HAP-1 (cell line): ENCODE results near the gene RND3.

ENCODE experiments used
- DNase-seq, 2 experiments: peaks; one replicate each; pipeline ENCODE4 v3.0.0-alpha.2; 2016 to 2020; ENCODE audit warnings: low spot score in 2 of 2
- H3K27me3 ChIP-seq: fragments of 250-450 bp; sonication (Bioruptor Pico); 2 replicates; pipeline ENCODE4 v1.5.1; 2020; ENCODE audit warnings: low read depth, mild to moderate bottlenecking, moderate library complexity
- H3K36me3 ChIP-seq: fragments of 250-450 bp; sonication (Bioruptor Pico); replicated peaks from 2 replicates; pipeline ENCODE4 v1.5.1; 2020; ENCODE audit warnings: mild to moderate bottlenecking
- H3K4me1 ChIP-seq: fragments of 250-450 bp; sonication (Bioruptor Pico); 2 replicates; pipeline ENCODE4 v1.5.1; 2020; ENCODE audit warnings: mild to moderate bottlenecking
- H3K4me3 ChIP-seq: fragments of 250-450 bp; sonication (Bioruptor Pico); 2 replicates; pipeline ENCODE4 v1.5.1; 2020; ENCODE audit warnings: mild to moderate bottlenecking, moderate library complexity
- H3K9me3 ChIP-seq: fragments of 250-450 bp; sonication (Bioruptor Pico); 2 replicates; pipeline ENCODE4 v1.5.1; 2020; ENCODE audit warnings: mild to moderate bottlenecking, moderate library complexity
- in situ Hi-C: fragments of 300-500 bp; cut with MboI; formaldehyde crosslinking; loops from 3 replicates; pipeline ENCODE4 v1.14.3; 2020; ENCODE audit warnings: low sequenced_read_pairs, inconsistent platforms, mixed read lengths

RND3 gene, protein sequence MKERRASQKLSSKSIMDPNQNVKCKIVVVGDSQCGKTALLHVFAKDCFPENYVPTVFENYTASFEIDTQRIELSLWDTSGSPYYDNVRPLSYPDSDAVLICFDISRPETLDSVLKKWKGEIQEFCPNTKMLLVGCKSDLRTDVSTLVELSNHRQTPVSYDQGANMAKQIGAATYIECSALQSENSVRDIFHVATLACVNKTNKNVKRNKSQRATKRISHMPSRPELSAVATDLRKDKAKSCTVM

DNA sequence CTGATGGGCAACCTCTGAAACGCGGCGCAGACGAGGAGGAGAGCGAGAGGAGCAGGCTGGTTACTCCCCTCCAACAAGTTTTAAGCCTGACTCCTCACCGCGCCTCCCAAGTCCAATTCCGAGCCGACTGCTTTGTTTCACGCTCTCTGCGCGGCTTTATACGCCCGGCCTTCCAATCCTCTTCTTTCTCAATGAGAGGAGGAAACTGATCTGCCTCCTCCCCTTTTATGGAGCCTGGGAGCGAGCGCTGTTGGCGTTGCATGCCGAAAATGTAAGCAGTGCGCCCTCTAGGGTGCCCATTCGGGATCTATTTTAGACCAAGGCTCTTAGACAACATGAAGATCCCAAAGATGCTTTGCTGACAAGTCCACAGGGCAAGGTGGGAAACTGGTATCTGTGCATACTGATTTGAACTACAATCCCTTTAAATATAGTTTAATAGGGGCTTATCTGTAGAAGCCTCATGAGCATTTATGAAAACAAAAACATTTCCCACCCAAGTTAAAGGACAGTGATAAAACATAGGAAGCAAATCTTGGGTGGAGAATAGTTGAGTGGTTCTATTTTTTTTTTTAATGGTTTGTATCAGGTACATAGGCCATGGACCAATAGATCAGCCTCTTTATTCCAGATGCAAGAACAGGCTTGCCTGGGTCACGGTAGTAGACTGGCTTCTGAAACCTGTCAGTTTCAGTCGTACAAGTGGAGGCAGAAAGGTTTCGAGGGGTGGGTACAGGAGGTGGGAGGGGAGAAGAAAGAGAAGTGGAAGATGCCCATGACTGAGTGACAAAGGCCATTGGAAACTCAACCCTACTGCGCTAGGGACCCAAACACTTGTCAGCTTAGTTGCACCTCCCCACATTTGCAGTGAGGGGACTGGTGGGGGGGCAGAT is at the start of gene RND3:
Gene RND3 (minus strand): TSS at position 131 of the 893 bp plus-strand sequence. CDS start 250 bp downstream, outside the sequence.
- no peaks in the 10 kb centered on the region for H3K36me3 ChIP-seq
- H3K4me3 ChIP-seq = peak within 1 kb of the TSS; percentile 20
- H3K9me3 ChIP-seq = no peaks in the 10 kb centered on the region

DNA sequence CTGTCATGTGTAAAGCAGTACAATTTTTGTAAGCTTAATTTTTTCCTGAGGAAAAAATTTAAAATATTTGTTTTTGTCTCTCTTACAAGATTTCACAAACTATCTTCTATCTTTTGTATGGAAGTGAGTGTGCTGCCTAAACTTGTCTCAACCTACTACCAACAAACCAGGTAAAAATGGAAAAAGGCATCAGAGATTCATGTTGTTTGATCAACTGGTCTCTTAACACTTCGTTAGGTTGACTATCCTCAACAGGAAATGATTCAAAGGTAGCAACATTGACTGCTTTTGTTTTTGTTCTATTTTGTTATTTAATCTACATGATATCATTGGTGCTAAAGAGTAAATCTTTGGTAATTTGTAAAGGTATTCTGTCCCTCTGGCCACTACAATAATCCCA is 47.7 kb upstream of the RND3 start:
- H3K4me3 ChIP-seq = no peak overlapping the region
- no peak for DNase-seq
- in situ Hi-C loops = no loop called here
- no peaks in the 10 kb centered on the region for H3K27me3 ChIP-seq
- no peaks in the 10 kb centered on the region for H3K4me1 ChIP-seq
- H3K36me3 ChIP-seq = no peaks in the 10 kb centered on the region
- no peaks in the 10 kb centered on the region for H3K9me3 ChIP-seq

More for the DNA sequence above, at the start of gene RND3:
- in situ Hi-C loops = loop anchor here (10.0 kb wide), 1 partner anchor 883 kb away; no protein-coding TSS in a partner anchor
- Histone ChIP-seq H3K4me1 (peaks cover 13% of the 10 kb centered on the region), H3K27me3 (no peaks in the 10 kb centered on the region)
- peak; percentile 95 to 96 for DNase-seq

DNA sequence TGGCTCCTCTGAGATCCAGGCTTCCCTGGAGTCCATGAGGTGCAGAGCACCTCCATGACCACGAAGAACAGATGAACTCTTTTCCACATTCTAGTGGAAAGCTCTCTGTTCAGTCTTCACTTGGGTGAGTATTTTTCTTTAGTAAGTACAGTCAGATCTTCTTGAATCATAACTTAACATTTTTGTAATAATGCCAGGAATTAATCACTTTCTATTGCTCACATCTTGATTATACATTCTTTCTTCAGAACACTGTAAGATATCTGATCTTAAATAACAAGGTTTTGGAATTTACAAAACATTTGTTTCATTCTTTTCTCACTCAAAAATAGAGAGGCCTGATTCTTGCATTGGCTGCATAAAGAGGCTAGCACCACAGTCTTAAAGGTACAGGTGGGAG is 45.4 kb upstream of the RND3 start:
- H3K36me3 ChIP-seq = no peaks in the 10 kb centered on the region
- no peak overlapping the region for H3K4me3 ChIP-seq
- H3K27me3 ChIP-seq = no peaks in the 10 kb centered on the region
- H3K4me1 ChIP-seq = peaks cover 14% of the 10 kb centered on the region
- no peak for DNase-seq
- in situ Hi-C loops = no loop called here
- no peaks in the 10 kb centered on the region for H3K9me3 ChIP-seq

DNA sequence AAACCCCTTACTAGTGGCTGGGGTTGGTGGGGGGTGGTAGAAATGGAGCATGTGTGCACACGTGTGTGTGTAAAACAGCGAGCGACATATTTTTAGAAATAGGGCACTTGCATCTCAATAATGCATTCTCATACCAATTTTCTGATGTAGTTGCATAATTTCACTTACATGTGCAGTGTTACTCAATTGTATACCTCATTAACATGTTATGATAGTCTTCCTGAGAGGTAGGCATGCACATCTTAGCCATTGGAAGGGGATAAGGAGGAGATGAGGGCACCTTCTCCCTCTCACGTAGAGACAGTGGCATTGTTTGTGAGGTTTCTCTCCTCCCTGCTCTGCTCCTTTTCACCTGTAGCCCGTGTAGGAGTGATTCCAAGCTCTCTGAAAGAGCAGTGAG is 44.6 kb upstream of the RND3 start:
- in situ Hi-C loops = no loop called here
- H3K4me1 ChIP-seq = peaks cover 14% of the 10 kb centered on the region

DNA sequence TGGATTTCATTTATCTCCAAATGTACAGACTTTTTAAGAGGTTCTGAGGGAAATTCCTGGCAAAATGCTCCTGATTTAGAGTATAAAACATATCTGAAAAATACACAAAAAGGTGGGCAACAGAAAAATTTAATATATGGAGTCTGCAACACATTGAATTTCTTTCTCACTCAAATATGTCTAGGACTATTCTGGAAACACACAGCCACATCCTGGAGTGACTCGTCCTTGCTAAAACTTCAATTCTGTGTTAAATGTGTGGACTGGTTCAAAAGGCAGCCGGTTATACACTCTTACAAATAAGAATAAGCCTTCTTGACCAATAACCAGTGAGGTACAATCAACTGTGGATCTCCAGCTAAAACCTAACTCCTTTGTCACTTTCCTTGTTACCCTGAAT is 44.1 kb upstream of the RND3 start:
- in situ Hi-C loops = no loop called here
- Histone ChIP-seq H3K4me3 (no peak overlapping the region), H3K9me3 (no peaks in the 10 kb centered on the region), H3K27me3 (no peaks in the 10 kb centered on the region), H3K4me1 (peaks cover 14% of the 10 kb centered on the region), H3K36me3 (no peaks in the 10 kb centered on the region)
- no peak for DNase-seq

More for the DNA sequence above, 44.6 kb upstream of the RND3 start:
- no peaks in the 10 kb centered on the region for H3K9me3 ChIP-seq
- no peak overlapping the region for H3K4me3 ChIP-seq
- no peaks in the 10 kb centered on the region for H3K36me3 ChIP-seq
- H3K27me3 ChIP-seq = no peaks in the 10 kb centered on the region
- no peak for DNase-seq

DNA sequence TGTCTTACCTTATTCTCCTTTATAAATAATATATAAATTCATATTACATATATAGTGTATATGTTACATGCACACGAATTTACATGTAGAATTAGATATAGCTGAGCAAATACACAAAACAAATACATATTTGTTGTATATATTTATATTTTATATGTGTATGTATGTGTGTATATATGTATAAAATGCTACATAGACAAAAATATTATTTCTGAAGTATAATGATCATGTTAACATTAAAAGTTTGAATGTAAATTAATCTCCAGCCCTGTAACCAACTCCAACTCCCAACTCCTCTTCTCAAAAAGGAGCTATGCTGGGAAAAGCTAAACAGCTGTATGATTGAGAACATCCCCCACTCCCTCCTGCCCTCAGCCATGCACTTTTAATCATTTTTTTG is 42.7 kb upstream of the RND3 start:
- no peaks in the 10 kb centered on the region for H3K9me3 ChIP-seq
- DNase-seq = no peak
- in situ Hi-C loops = no loop called here
- no peaks in the 10 kb centered on the region for H3K36me3 ChIP-seq
- H3K4me3 ChIP-seq = no peak overlapping the region
- peaks cover 14% of the 10 kb centered on the region for H3K4me1 ChIP-seq
- H3K27me3 ChIP-seq = no peaks in the 10 kb centered on the region

DNA sequence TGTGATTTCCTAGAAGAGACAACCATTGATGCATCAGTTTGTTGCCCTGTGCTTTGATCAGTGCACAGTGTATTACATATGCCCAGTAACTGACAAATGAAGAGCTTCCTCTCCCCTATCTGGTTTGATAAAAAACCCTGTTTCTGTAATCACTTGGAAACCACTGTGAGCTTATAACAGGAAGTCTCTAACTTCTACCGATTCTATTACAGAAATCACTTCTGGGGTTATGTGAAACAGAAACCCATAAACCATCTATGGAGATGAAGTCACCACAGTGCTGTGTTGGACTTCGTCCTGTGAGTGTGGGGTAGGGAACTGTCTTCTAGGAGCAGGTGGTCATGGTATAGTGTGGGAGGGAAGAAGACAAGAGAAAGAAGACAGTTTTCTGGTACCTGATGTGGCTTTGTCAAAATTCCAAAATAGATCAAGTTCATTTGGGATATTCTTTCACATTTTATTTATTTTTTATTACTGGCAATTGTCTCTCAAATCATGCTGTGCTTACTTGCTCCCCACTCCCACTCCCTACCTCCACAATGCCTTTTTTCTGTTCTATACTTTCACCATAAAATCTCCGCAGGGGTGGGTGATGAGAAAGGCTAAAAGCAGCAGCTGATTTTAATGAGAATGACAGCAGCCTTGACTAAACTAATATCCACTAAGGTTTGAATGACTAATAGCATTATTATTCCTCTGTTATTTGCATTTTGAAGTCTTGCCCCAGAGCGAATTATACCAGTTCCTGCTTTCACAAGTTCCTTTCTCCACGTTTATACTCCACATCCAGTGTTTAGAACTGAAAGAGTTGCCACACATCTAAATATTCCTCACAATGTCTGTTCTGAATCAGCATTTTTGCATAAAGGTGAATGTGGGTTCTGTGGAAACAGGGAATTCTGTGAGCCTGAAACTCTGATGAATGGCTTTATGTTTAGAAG is 41.7 kb upstream of the RND3 start:
- H3K9me3 ChIP-seq = no peaks in the 10 kb centered on the region
- H3K4me3 ChIP-seq = no peak overlapping the region
- no peaks in the 10 kb centered on the region for H3K27me3 ChIP-seq
- H3K36me3 ChIP-seq = no peaks in the 10 kb centered on the region
- in situ Hi-C loops = no loop called here
- H3K4me1 ChIP-seq = peaks cover 14% of the 10 kb centered on the region
- peak; percentile 19 to 49 for DNase-seq

DNA sequence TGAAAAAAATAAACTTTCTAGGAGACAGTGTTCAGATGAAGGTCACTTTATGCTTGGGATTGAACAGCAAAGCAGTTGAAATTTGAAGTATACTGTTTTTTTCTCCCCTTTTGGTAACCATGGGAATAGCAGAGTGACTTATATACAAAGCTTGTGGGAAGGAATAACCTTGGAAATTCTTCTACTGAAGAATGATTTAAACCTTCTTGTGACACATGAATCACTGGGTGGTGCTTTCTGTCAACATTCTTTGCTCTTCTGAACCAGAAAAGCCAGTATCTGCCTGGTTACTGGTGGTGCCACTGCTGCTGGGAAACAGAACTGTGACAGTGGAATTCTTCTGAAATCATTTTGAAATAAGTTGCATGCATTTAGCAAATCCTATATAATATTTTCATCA is 39.4 kb upstream of the RND3 start:
- in situ Hi-C loops = no loop called here

DNA sequence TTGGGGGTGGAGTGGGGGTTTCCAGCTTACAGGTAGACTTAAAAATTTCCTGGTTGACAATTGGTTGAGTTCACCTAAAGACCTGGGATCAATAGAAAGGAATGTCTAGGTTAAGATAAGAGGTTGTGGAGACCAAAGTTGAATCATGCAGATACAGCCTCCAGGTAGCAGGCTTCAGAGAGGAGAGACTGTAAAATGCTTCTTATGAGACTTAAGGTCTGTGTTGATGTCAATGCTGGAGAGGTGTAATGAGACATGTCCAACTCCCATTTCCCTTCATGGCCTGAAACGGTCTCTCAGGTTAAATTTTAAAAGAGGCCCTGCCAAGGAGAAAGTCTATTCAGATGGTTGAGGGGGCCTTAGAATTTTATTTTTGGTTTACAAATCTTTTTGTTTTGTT is 38.5 kb upstream of the RND3 start:
- in situ Hi-C loops = no loop called here
- Histone ChIP-seq H3K4me3 (no peak overlapping the region), H3K36me3 (no peaks in the 10 kb centered on the region), H3K27me3 (no peaks in the 10 kb centered on the region), H3K9me3 (no peaks in the 10 kb centered on the region), H3K4me1 (peaks cover 14% of the 10 kb centered on the region)
- no peak for DNase-seq

More for the DNA sequence above, 39.4 kb upstream of the RND3 start:
- no peak for DNase-seq
- Histone ChIP-seq H3K36me3 (no peaks in the 10 kb centered on the region), H3K4me1 (peaks cover 14% of the 10 kb centered on the region), H3K4me3 (no peak overlapping the region), H3K9me3 (no peaks in the 10 kb centered on the region), H3K27me3 (no peaks in the 10 kb centered on the region)

DNA sequence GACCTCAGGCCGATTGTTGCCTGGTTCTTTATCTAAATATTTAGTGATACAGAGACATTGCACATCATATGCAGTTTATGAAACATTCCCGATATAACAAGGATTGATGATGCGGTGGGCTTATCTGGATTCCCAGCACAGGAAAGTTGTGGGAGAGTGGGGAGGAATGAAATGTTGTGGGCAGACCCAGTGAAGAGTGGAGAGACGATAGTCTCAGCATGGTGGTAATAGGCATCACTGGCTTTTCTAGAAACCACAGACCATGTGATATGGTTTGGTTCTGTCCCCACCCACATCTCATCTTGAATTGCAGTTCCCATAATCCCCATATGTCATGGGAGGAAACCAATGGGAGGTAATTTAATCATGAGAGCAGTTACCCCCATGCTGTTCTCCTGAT is 34.8 kb upstream of the RND3 start:
- H3K4me3 ChIP-seq = no peak overlapping the region
- H3K4me1 ChIP-seq = no peaks in the 10 kb centered on the region
- no peaks in the 10 kb centered on the region for H3K36me3 ChIP-seq
- H3K27me3 ChIP-seq = no peaks in the 10 kb centered on the region
- in situ Hi-C loops = no loop called here
- no peak for DNase-seq
- H3K9me3 ChIP-seq = no peaks in the 10 kb centered on the region

DNA sequence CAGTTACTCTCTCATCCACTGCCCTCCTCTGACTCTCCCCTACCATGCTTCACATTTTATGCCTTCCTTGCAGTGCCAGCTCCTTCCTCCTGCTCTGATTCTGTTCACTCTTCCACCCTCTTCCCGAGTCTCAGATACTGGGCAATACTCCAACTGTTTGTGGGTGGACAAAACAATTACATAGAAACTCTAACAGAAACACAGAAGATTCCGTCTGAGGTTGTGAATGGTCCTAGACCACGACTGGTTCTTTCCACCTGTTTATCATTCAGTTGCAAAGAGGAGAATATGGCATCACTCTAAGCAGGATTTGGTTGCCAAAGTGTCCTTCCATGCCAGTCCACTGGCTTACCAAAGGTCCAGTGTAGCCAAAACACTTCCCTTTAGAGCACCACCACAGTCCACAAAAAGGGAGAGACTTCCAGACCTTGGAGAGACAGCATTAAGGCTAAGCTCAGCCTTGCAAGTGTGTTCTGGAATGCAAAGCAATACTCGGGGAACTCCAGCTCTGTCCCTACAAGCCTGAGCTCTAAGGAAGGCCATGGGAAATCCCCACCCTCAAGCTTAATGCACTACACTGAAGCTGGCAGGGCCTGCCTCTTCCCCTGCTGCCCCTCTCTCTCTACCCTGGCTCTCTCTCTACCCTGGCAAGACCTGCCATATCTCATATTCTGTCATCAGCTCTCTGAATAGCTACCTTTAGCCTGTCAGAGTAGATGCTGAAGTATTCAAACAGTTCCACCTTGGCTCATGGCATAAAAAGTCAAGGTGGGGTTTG is 33.6 kb upstream of the RND3 start:
- Histone ChIP-seq H3K27me3 (no peaks in the 10 kb centered on the region), H3K4me1 (no peaks in the 10 kb centered on the region), H3K36me3 (no peaks in the 10 kb centered on the region), H3K4me3 (no peak overlapping the region), H3K9me3 (no peaks in the 10 kb centered on the region)
- in situ Hi-C loops = no loop called here
- no peak for DNase-seq

DNA sequence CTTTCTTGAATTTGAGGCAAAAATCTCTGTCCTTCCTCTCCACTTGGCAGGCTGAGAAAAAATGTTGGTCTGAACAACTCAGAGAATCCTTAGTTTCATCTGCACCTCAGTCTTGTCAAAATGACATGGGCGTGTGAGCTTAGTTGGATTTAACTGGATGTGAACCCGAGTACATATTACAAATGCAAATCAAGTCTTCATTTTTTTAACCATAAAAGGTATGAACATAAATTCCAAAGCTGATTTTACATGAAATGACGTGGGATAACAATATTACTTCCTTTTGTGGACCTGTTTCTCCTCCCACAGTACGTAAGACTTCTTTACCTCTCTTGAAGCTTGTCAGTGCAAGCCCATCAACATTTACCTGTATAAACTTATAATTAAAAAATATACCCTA is 32.6 kb upstream of the RND3 start:
- no peak overlapping the region for H3K4me3 ChIP-seq
- in situ Hi-C loops = no loop called here
- H3K27me3 ChIP-seq = no peaks in the 10 kb centered on the region
- H3K9me3 ChIP-seq = no peaks in the 10 kb centered on the region
- no peaks in the 10 kb centered on the region for H3K36me3 ChIP-seq
- H3K4me1 ChIP-seq = no peaks in the 10 kb centered on the region
- DNase-seq = no peak
